CD4-positive, alpha-beta T cell treated with Interleukin-4 for 4 hours (primary cell): Measurements from ENCODE around the gene PFN1.
A peak's percentile ranks its signal among the peaks of the same experiment; 100 is the strongest.
"Not testable (repeated sequence)": the region's sequence is repeated elsewhere in the genome, so short reads cannot be mapped to it uniquely, and the experiment has no call there.

Experiments
- DNase-seq: peaks from one replicate; pipeline ENCODE4 v3.0.0-alpha.2; 2020

Gene PFN1

DNA sequence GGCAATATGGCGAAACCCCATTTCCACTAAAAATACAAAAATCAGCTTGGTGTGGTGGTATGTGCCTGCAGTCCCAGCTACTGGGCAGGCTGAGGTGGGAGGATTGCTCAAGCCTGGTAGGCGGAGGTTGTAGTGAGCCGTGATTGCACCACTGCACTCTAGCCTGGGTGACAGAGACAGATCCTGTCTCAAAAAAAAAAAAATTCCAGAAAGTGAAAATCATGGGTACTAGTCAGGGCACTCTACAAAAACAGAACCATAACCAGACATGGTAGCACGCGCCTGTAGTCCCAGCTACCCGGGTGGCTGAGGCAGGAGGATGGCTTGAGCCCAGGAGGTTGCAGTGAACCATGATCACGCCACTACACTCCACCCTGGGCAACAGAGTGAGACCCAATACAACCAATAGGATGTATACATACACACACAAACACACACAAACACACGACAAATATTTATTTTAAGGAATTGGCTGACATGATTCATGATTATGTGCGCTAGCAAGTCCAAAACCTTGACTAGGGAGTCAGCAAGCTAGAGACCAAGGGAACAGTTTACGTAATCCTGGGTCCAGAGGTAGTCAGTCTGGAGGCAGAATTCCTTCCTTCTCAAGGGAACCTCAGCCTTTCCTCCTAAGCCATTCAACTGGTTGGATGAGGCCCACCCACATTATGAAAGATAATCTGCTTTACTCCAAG lies 27.8 kb downstream of the PFN1 start:
- DNase-seq = no peak

GRCh38 chr17:4919511-4920047 lies 28.8 kb downstream of the PFN1 start:
- no peak for DNase-seq

- not testable (repeated sequence) for DNase-seq
Measured at GRCh38 chr17:4914551-4914950, 33.8 kb downstream of the PFN1 start.

DNA sequence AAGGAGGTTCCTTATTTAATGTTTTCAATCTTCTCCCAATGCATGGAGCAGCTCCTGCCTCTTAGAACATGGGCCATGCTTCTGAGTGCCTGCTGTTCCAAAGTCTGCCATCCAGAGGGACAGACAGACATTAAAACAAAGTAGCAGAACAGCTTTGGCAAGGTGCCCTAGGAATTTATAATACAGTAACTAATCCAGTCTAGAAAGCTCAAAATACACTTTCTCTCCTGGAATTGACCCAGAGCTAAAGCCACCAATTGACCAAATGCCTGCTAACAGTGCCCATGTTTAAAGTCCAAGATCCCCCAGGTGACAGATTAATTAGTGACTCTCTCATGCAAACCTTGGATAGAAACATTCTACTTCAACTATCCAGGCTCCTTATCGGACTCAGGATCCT lies 34.3 kb downstream of the PFN1 start:
- DNase-seq = no peak

DNA sequence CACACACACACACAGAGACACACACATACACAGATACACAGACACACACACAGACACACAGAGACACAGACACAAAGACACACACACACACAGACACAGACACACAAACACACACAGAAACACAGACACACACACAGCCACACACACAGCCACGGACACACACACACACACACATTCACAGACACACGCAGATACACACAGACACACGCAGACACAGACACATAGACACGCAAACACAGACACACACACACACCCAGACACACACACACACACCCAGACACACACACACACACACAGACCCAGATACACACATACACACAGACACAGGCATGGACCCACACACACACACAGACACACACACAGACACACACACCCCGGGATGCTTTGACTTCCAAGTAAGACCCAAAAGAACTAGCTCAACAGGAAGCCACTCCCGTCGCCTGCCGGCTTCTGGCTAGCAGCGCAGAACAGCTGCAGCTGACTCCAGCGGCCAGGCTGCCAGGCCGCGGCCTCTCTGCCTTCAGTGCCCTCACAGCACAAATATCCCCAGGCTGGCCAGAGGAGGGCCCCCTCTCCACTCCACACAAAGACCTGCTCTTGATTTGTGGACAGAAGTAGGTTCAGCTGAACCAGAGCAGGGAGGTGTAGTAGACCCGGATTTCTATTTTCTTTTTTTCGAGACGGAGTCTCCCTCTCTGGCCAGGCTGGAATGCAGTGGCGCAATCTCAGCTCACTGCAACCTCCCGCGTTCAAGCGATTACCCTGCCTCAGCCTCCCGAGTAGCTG lies 39.4 kb downstream of the PFN1 start:
- DNase-seq = peak; percentile 84

DNA sequence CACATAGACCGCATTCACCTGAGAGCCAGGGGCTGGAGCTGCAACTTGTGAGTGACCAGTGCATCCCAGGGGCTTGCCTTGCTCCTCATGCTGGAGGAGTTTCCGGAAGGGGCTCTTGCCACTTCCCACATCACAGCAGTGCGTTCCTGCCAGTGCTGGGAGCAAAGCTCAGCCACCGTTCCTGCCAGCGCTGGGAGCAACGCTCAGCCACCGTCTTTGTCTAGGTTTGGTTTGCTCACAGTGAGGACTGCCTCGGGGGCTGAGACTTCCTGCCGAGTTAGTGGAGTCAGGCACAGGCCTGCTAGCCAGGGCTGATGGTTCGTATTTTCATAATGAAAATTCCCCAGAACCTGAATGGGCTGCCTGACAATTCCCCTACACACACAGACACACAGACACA lies 40.0 kb downstream of the PFN1 start:
- DNase-seq = no peak

DNA sequence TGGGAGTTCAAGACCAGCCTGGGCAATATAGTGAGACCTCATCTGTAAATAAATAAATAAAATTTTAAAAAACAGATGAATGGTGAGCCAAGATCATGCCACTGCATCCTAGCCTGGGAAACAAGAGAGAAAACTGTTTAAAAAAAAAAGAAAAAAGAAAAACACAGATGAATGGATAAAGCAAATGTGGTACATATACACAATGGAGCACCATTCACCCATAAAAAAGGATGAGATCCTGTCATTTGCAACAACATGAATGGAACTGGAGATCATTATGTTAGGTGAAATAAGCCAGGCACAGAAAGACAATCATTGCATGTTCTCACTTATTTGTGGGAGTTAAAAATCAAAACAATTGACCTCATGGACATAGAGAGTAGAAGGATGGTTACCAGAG lies 41.7 kb downstream of the PFN1 start:
- DNase-seq = not testable (repeated sequence)

- DNase-seq = peak; percentile 75
Measured at GRCh38 chr17:4903051-4903818, 45.1 kb downstream of the PFN1 start, which contains the start of gene CHRNE. Gene CHRNE, minus strand, starts transcription at chr17:4903098. Its CDS starts 35 bp downstream, at chr17:4903063.

DNA sequence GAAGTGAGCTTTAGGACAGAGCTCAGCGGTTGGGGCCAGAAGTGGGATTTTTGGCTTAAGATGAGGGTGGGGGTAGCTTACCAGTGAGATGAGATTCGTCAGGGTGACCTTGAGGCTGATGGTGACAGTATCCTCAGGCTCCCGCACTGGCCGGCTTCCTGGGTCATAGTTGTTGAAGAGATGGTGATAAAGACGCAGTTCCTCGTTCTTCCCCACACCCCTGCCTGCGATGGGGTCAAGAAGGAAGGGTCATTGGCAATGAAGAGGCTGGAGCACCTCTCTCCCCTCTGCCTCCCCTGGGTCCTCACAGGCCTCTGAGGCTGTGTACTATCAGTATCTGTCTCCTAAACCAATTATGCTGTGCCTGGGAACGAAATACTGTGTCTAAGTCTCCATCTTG lies 45.8 kb downstream of the PFN1 start:
- no peak for DNase-seq

- DNase-seq = no peak
Measured at GRCh38 chr17:4901648-4902344, 46.5 kb downstream of the PFN1 start.

GRCh38 chr17:4901108-4901647 lies 47.2 kb downstream of the PFN1 start:
- DNase-seq = no peak

GRCh38 chr17:4900231-4901107 lies 47.9 kb downstream of the PFN1 start:
- DNase-seq = peak; percentile 54

DNA sequence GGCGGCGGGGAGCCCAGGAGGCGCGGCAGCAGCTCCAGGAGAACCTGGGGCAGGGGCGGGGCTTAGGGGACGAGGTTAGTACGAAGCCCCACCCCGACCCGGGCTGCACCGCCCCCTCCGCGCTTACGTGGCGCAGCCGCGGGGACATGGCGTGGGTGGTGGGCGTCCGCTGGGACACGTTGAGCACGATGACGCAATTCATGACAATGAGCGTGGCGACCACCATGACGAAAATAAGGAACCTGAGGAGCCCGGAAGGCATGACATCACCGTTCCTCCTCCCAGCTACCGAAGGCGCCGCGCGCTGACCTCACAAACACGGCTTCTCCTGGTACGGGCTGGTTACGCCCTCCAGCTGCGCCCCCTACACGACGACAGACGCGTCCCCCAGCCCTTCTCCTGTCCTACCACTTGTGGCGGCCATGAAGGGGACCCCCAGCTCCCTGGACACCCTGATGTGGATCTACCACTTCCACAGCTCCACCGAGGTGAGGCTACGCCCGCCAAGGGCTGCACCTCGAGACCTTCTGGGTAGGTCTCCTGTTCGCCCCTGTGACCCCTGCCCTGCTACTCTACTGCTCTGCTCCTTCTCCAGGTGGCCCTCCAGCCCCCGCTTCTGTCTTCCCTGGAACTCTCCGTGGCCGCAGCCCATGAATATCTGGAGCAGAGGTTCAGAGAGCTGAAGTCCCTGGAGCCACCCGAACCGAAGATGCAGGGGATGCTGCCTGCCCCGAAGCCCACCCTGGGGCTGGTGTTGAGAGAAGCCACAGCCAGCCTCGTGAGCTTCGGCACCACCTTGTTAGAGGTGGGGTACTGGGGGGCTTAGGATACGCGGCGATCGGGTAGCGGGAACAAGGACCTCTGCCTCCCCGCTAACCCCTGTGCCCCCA lies 48.7 kb downstream of the PFN1 start, which contains the start of gene C17orf107:
Gene C17orf107, plus strand, starts transcription at position 196 of the 890 bp plus-strand sequence. Its CDS starts 227 bp downstream, at position 423.
- peak; percentile 82 for DNase-seq

DNA sequence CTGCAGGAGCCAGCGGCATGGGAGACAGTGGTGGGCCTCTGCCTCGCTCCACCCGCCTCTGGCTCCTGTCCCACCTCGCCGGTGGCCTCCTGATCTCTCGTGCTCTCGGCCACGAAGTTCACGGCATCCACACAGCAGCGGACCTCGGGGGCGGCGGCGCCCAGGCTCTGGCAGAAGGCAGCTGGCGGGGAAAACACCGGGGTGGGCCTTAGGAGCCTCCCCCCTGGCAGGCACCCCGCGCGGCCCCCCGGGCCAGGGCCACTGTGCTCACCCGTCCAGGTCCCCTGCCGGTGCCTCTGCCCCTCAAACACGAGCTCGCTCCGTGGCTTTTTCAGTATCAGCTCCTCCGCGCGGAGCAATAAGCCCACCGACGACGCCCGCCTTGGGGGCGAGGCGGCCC lies 49.4 kb downstream of the PFN1 start:
- no peak for DNase-seq

DNA sequence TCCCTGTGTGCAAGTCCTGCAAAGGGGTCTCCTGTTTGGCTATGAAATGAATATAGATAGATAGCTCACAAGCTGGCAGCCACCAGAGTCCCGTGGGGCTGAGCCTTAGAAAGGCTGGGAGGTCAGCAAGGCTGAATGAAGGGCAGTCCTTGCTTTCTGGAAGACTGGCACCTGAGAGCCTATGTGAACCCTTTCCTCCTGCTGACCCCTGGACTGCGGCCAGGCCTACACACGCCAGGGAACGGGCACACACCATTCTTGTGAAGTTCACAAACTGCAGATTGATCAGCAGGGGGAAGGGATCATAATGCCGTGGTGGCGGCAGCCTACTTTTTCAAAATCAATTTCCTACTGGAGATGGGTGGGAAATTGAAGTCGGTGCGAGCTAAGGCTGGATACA lies 50.0 kb downstream of the PFN1 start:
- no peak for DNase-seq

DNA sequence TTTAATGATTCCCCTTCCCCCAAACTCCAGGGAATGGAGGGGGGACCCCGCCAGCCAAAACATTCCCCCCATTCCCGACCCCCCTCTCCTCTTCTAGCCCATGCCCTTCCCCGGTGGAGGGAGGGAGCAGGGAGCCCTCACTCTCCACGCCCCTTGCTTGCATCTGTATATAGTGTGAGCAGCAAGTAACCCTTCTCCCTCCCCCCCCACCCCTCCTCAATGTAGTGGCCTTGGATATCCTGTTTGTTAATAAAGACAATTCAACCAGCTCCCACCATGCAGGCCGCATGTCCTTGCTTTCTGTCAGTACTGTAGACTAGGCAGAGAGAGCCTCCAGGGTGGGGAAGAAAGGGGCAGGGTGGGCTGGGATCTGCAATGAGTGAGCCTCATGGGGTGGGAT lies 50.5 kb downstream of the PFN1 start:
- no peak for DNase-seq

GRCh38 chr17:4897198-4897687 lies 51.1 kb downstream of the PFN1 start:
- no peak for DNase-seq

DNA sequence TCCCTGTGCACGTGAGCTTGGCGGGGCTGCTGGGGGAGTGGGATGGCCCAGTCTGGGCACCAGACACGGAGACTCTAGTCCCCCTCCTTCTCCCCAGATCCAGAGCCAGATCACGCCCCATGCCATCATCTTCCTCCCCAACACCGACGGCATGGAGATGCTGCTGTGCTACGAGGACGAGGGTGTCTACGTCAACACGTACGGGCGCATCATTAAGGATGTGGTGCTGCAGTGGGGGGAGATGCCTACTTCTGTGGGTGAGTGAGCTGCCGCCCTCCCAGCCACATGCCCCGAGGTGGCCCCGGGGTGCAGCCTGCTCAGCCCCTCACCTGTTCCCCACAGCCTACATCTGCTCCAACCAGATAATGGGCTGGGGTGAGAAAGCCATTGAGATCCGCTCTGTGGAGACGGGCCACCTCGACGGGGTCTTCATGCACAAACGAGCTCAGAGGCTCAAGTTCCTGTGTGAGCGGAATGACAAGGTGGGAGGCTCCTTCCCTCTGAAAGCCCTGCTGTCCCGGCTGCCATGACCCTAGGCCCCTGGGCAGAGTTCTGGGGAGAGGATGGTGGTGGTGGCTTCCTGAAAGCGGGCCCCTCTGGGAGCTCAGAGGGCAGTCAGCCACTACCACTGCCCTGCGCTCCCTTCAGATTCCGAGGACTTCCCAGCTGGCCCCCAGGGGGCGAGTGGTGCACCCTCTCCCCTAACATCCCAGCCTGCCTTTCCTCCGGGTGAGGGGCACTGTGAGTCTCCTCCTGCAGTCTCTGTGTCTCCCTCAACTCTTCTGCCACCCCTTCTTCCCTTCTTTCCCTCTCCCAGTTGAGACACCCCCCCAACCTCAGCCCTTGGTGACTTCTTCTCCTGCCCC lies 51.8 kb downstream of the PFN1 start:
- DNase-seq = no peak
